Tibial nerve (tissue), 4 donors: Measurements from ENCODE around the gene PRLH.

Experiments used
- CTCF ChIP-seq, 5 experiments: fragments of 200-600 bp in 3 of 5; fragments of 450-650 bp in 2 of 5; sonication (generic) in 3 of 5; IDR thresholded peaks; one replicate each; pipeline ENCODE4 v1.5.1; 2016 to 2019; ENCODE audit warnings: antibody characterized with exemption in 5 of 5, mild to moderate bottlenecking in 3 of 5, moderate library complexity in 2 of 5
- EP300 ChIP-seq, 2 donors: sonication (generic); formaldehyde crosslinking; IDR thresholded peaks; one replicate each; pipeline ENCODE4 v1.6.1; 2017; ENCODE audit warnings: antibody characterized with exemption in 2 of 2, mild to moderate bottlenecking in 1 of 2

DNA sequence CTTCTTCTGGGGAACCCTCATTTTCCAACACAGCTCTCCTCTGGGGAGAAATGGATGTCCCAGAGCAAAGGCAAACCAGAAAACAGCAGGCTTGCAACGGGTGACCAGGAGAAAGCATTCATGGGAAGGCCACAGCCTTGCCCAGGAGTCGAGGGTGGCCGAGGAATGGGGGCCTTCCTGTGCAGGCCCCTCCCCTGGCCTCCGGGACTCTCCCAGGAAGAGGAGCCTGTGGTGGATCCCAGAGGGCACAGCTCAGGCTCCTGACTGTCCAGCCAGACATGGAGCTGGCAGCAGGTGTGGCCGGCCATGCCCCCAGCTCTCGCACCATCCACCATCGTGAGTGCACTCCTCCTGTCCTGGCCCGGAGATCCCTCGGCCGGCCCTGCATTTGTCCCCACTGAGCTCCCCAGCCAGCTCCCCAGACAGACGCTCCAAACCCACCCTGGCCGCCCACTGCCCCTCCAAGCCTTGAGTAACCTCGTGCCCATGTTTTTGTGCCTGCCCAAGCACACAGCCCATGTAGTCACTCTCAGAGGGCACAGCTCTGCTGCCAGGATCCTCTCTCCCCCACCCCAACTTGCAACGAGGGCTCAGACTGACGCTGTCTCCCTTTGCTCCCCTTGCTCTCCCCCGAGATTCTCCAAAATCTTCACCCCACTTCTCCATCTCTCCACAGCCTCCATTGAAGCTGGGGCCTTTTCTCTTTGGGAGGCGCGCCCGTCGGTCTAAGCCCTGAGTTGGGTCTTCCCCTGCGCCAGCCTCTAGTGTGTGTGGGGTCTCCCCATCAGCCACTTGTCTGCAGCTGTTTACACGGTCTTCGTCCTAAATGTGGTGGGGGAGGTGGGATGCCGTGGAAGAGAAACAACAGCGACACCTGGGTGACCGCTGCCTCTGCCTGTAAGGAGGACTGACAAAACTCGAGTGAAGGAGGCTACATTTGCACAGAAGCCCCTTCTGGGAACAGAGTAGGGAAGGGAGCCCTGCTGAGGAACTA lies 9.8 kb downstream of the PRLH start:
- TF ChIP-seq CTCF (IDR thresholded peaks at IDR 0.05) = no peak
- no peak for TF ChIP-seq EP300 (IDR thresholded peaks at IDR 0.05)
